ENCODE measurements around the gene STK35.

GRCh38 chr20:2136275-2136674 lies 34.6 kb downstream of the STK35 start:
- TF ChIP-seq TCF12 (IDR thresholded peaks at IDR 0.05; ENCODE audit: low read depth) (no peak), CREB1 (IDR thresholded peaks at IDR 0.05; ENCODE audit: low read depth) (no peak), CEBPB (IDR thresholded peaks at IDR 0.05) (no peak), EGR1 (IDR thresholded peaks at IDR 0.05) (no peak), EP300 (IDR thresholded peaks at IDR 0.05; ENCODE audit: borderline replicate concordance) (no peak), TEAD4 (IDR thresholded peaks at IDR 0.05) (no peak), TAF1 (IDR thresholded peaks at IDR 0.05; ENCODE audit: low read depth) (no peak), USF1 (IDR thresholded peaks at IDR 0.05) (no peak), FOXM1 (IDR thresholded peaks at IDR 0.05; ENCODE audit: borderline replicate concordance, low read depth) (no peak)
- TF ChIP-seq, protein P1, sequence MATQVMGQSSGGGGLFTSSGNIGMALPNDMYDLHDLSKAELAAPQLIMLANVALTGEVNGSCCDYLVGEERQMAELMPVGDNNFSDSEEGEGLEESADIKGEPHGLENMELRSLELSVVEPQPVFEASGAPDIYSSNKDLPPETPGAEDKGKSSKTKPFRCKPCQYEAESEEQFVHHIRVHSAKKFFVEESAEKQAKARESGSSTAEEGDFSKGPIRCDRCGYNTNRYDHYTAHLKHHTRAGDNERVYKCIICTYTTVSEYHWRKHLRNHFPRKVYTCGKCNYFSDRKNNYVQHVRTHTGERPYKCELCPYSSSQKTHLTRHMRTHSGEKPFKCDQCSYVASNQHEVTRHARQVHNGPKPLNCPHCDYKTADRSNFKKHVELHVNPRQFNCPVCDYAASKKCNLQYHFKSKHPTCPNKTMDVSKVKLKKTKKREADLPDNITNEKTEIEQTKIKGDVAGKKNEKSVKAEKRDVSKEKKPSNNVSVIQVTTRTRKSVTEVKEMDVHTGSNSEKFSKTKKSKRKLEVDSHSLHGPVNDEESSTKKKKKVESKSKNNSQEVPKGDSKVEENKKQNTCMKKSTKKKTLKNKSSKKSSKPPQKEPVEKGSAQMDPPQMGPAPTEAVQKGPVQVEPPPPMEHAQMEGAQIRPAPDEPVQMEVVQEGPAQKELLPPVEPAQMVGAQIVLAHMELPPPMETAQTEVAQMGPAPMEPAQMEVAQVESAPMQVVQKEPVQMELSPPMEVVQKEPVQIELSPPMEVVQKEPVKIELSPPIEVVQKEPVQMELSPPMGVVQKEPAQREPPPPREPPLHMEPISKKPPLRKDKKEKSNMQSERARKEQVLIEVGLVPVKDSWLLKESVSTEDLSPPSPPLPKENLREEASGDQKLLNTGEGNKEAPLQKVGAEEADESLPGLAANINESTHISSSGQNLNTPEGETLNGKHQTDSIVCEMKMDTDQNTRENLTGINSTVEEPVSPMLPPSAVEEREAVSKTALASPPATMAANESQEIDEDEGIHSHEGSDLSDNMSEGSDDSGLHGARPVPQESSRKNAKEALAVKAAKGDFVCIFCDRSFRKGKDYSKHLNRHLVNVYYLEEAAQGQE (IDR thresholded peaks at IDR 0.05; ENCODE audit: low read depth): no peak

All from Ishikawa (cell line).